ENCODE measurements around the gene RIMBP2.

The RIMBP2 gene

GRCh38 chr12:130581782-130582181 lies 134.3 kb downstream of the RIMBP2 start:
- H3K4me3 ChIP-seq (ENCODE audit: low read length), result no peak overlapping the region
- no peak for DNase-seq (ENCODE audit: low read depth)
- TF ChIP-seq, protein P1, sequence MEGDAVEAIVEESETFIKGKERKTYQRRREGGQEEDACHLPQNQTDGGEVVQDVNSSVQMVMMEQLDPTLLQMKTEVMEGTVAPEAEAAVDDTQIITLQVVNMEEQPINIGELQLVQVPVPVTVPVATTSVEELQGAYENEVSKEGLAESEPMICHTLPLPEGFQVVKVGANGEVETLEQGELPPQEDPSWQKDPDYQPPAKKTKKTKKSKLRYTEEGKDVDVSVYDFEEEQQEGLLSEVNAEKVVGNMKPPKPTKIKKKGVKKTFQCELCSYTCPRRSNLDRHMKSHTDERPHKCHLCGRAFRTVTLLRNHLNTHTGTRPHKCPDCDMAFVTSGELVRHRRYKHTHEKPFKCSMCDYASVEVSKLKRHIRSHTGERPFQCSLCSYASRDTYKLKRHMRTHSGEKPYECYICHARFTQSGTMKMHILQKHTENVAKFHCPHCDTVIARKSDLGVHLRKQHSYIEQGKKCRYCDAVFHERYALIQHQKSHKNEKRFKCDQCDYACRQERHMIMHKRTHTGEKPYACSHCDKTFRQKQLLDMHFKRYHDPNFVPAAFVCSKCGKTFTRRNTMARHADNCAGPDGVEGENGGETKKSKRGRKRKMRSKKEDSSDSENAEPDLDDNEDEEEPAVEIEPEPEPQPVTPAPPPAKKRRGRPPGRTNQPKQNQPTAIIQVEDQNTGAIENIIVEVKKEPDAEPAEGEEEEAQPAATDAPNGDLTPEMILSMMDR (IDR thresholded peaks at IDR 0.05; ENCODE audit: insufficient read depth, low read depth, low read length, missing control alignments), result no peak

GRCh38 chr12:130579231-130579630 lies 136.9 kb downstream of the RIMBP2 start:
- no peak for DNase-seq (ENCODE audit: low read depth)
- TF ChIP-seq, protein P1 (IDR thresholded peaks at IDR 0.05; ENCODE audit: insufficient read depth, low read depth, low read length, missing control alignments), result no peak
- H3K4me3 ChIP-seq (ENCODE audit: low read length), result no peak overlapping the region

DNA sequence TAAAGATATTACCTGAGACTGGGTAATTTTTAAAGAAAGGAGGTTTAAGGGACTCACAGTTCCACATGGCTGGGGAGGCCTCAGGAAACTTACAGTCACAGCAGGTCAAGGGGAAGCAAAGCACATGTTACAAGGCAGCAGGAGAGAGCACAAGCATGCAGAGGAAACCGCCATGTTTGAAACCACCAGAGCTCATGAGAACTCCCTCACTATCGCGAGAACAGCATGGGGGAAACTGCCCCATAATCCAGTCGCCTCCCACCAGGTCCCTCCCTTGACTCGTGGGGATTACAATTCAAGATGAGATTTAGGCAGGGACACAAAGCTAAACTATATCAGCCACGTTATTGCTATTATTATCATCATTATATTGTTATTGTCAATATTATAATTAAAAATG lies 138.7 kb downstream of the RIMBP2 start:
- no peak overlapping the region for H3K4me3 ChIP-seq (ENCODE audit: low read length)
- TF ChIP-seq, protein P1 (IDR thresholded peaks at IDR 0.05; ENCODE audit: insufficient read depth, low read depth, low read length, missing control alignments), result no peak
- DNase-seq (ENCODE audit: low read depth), result no peak

DNA sequence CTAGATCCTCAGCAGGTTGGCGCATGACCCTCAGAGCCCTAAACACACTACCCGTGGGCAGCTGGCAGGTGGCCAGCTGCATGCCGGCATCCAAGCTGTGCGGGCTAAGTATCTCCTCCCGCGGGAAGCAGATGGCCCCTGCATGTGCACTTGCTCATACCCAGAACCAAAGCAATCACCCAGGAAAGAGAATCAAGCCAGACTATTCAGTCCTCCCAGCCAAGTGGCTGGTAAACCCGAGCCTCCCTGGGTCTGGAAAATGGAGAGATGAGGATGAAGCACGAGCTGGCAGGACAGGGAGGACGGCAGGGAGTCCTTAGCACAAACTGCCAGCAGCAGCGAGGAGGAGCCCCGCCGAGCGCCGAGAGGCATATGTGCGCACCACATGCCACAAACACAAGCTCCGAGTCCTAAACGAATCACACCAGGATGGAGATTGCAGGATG lies 139.7 kb downstream of the RIMBP2 start:
- DNase-seq (ENCODE audit: low read depth), result no peak
- no peak overlapping the region for H3K4me3 ChIP-seq (ENCODE audit: low read length)
- TF ChIP-seq, protein P1 (IDR thresholded peaks at IDR 0.05; ENCODE audit: insufficient read depth, low read depth, low read length, missing control alignments), result no peak

- no peak for DNase-seq (ENCODE audit: low read depth)
- no peak overlapping the region for H3K4me3 ChIP-seq (ENCODE audit: low read length)
- TF ChIP-seq, protein P1 (IDR thresholded peaks at IDR 0.05; ENCODE audit: insufficient read depth, low read depth, low read length, missing control alignments), result no peak
Measured at GRCh38 chr12:130574402-130574801, 141.7 kb downstream of the RIMBP2 start.

DNA sequence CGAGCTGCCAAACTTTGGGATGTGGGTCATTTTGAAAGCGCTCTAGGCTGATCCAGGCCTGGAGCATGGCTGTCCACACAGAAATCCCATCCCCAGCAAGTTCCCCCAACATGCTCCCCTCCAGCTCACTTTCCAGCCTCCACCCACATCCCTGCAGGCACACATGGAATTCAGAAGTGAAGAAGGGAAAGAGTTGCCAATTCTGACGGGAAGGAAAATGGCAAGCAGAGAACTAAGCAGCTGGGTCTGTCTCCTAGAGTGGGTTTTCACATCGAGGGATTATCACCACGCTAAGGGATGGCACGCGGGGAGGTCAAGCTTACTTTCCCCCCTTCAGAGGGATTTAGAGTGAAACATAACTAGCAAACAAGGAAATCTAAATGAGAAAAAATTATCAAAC lies 142.3 kb downstream of the RIMBP2 start:
- TF ChIP-seq, protein P1 (IDR thresholded peaks at IDR 0.05; ENCODE audit: insufficient read depth, low read depth, low read length, missing control alignments), result no peak
- no peak for DNase-seq (ENCODE audit: low read depth)
- no peak overlapping the region for H3K4me3 ChIP-seq (ENCODE audit: low read length)

DNA sequence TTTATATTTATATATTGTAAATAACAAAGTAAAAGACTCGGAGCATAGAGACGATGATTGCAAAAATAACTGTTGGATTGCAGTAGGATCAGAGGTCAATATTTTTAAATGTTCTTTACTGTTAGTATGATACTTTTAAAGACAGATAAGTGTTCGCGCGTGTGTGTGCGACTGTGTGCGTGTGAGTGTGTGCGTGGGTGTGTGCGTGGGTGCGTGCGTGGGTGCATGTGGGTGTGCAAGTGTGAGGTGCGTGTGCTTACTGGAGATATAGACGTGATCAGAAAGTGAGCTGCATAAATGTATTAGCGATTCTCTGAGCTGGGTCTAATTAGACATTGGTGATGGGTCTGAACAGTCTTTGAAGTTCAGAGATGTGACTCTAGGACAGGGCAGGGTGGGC lies 142.9 kb downstream of the RIMBP2 start:
- no peak overlapping the region for H3K4me3 ChIP-seq (ENCODE audit: low read length)
- no peak for DNase-seq (ENCODE audit: low read depth)
- TF ChIP-seq, protein P1 (IDR thresholded peaks at IDR 0.05; ENCODE audit: insufficient read depth, low read depth, low read length, missing control alignments), result no peak

Measured in epithelial cell of esophagus (primary cell).